GM21737 (cell line): ENCODE data around the gene CPLX3.

ENCODE experiments used
- ATAC-seq: cut with Tn5 transposase; IDR thresholded peaks from one replicate; pipeline ENCODE4 v1.9.1; 2021; ENCODE audit warnings: mild to moderate bottlenecking, moderate library complexity; ENCODE audit not compliant: unreplicated experiment

CPLX3 gene

GRCh38 chr15:74825866-74826265 lies 561 bp upstream of the CPLX3 start:
- no peak for ATAC-seq

- ATAC-seq: no peak
These were observed 494 bp downstream of the CPLX3 start for GRCh38 chr15:74826921-74827320.

- ATAC-seq: no peak
These were observed 1.2 kb downstream of the CPLX3 start for GRCh38 chr15:74827614-74828013.

- ATAC-seq: no peak
These were observed 2.4 kb downstream of the CPLX3 start for GRCh38 chr15:74828835-74829234.

- ATAC-seq: no peak
These were observed 3.1 kb downstream of the CPLX3 start for GRCh38 chr15:74829486-74829885.

- ATAC-seq: no peak
These were observed 3.6 kb downstream of the CPLX3 start for GRCh38 chr15:74829991-74830390.

- ATAC-seq: no peak
These were observed 4.4 kb downstream of the CPLX3 start for GRCh38 chr15:74830868-74831267.

GRCh38 chr15:74831813-74832495 lies 5.5 kb downstream of the CPLX3 start:
- no peak for ATAC-seq

- no peak for ATAC-seq
These were observed 6.4 kb downstream of the CPLX3 start for GRCh38 chr15:74832826-74833225.

- ATAC-seq: no peak
These were observed 7.1 kb downstream of the CPLX3 start for GRCh38 chr15:74833376-74834107.

GRCh38 chr15:74835312-74835823 lies 8.9 kb downstream of the CPLX3 start:
- ATAC-seq: no peak

- no peak for ATAC-seq
These were observed 10.4 kb downstream of the CPLX3 start for GRCh38 chr15:74836846-74837245.

- ATAC-seq: no peak
These were observed 11.2 kb downstream of the CPLX3 start for GRCh38 chr15:74837482-74838136.

- no peak for ATAC-seq
These were observed 11.7 kb downstream of the CPLX3 start for GRCh38 chr15:74838137-74838516.

GRCh38 chr15:74838746-74839525 lies 12.5 kb downstream of the CPLX3 start:
- ATAC-seq: no peak

- no peak for ATAC-seq
These were observed 13.3 kb downstream of the CPLX3 start for GRCh38 chr15:74839526-74840395.

GRCh38 chr15:74840851-74841775 lies 14.7 kb downstream of the CPLX3 start:
- no peak for ATAC-seq

- ATAC-seq: no peak
These were observed 15.5 kb downstream of the CPLX3 start for GRCh38 chr15:74841891-74842373.
